ENCODE measurements around the gene FCN3. TPM values are rescaled to one million over a fixed set of nuclear protein-coding genes. Genes with fewer than 3 reads are reported as not detected.

Gene FCN3
- polyA plus RNA-seq, 1 experiment = not detected

- Histone ChIP-seq H3K4me3 (ENCODE audit: low read depth, low read length) (no peak overlapping the region), H3K36me3 (ENCODE audit: control insufficient read depth, insufficient read depth, low read length) (peaks cover 11% of the 10 kb centered on the region), H3K27me3 (ENCODE audit: control insufficient read depth, insufficient read depth, low read length) (no peaks in the 10 kb centered on the region)
- DNase-seq (ENCODE audit: low read depth) = no peak
- no peak for TF ChIP-seq CTCF (IDR thresholded peaks at IDR 0.05; ENCODE audit: insufficient read depth, low read depth, low read length)
- POLR2A ChIA-PET = no interaction called here
- CTCF ChIA-PET = interaction anchor here (0.6 to 11.9 kb wide), 12 partner anchors 9 to 300 kb away, joined by 3 to 353 read pairs (median 5); partner anchors contain the start of genes AHDC1, MAP3K6 and WASF2
These were observed 29.3 kb upstream of the FCN3 start for GRCh38 chr1:27403931-27404330.

- Histone ChIP-seq H3K36me3 (ENCODE audit: control insufficient read depth, insufficient read depth, low read length) (peaks cover 8% of the 10 kb centered on the region), H3K27me3 (ENCODE audit: control insufficient read depth, insufficient read depth, low read length) (no peaks in the 10 kb centered on the region), H3K4me3 (ENCODE audit: low read depth, low read length) (no peak overlapping the region)
- ChIA-PET CTCF (interaction anchor here (0.8 to 11.9 kb wide), 23 partner anchors 8 to 292 kb away, joined by 3 to 353 read pairs (median 4); partner anchors contain the start of genes AHDC1, MAP3K6 and WASF2), POLR2A (interaction anchor here (0.6 kb wide), 1 partner anchor 192 kb away, joined by 3 read pairs; no protein-coding TSS in a partner anchor)
- TF ChIP-seq CTCF (IDR thresholded peaks at IDR 0.05; ENCODE audit: insufficient read depth, low read depth, low read length) = peak; percentile 42
- no peak for DNase-seq (ENCODE audit: low read depth)
These were observed 28.6 kb upstream of the FCN3 start for GRCh38 chr1:27403065-27403726.

- Histone ChIP-seq H3K4me3 (ENCODE audit: low read depth, low read length) (no peak overlapping the region), H3K36me3 (ENCODE audit: control insufficient read depth, insufficient read depth, low read length) (peaks cover 4% of the 10 kb centered on the region), H3K27me3 (ENCODE audit: control insufficient read depth, insufficient read depth, low read length) (no peaks in the 10 kb centered on the region)
- TF ChIP-seq CTCF (IDR thresholded peaks at IDR 0.05; ENCODE audit: insufficient read depth, low read depth, low read length) = peak; percentile 79
- DNase-seq (ENCODE audit: low read depth) = no peak
- POLR2A ChIA-PET = interaction anchor here (0.5 to 0.6 kb wide), 2 partner anchors 193 to 456 kb away, joined by 3 read pairs; no protein-coding TSS in a partner anchor
- CTCF ChIA-PET = interaction anchor here (0.6 to 11.9 kb wide), 24 partner anchors 9 to 360 kb away, joined by 3 to 353 read pairs (median 4); partner anchors contain the start of gene AHDC1
These were observed 27.7 kb upstream of the FCN3 start for GRCh38 chr1:27402349-27402754.

- TF ChIP-seq CTCF (IDR thresholded peaks at IDR 0.05; ENCODE audit: insufficient read depth, low read depth, low read length) = no peak
- Histone ChIP-seq H3K36me3 (ENCODE audit: control insufficient read depth, insufficient read depth, low read length) (peaks cover 1% of the 10 kb centered on the region; the same call in 1 of the 2 replicates), H3K4me3 (ENCODE audit: low read depth, low read length) (no peak overlapping the region), H3K27me3 (ENCODE audit: control insufficient read depth, insufficient read depth, low read length) (no peaks in the 10 kb centered on the region)
- no peak for DNase-seq (ENCODE audit: low read depth)
- ChIA-PET POLR2A (no interaction called here), CTCF (interaction anchor here (1.0 to 11.9 kb wide), 9 partner anchors 15 to 296 kb away, joined by 3 to 353 read pairs (median 5); partner anchors contain the start of gene AHDC1)
These were observed 26.3 kb upstream of the FCN3 start for GRCh38 chr1:27400963-27401341.
